Left ventricle myocardium superior (tissue), 1 donor: Measurements from ENCODE around the gene EVC. TPM values are rescaled to one million over a fixed set of nuclear protein-coding genes. Genes with fewer than 3 reads are reported as not detected.

Experiments
- ATAC-seq: fragments of 200-7000 bp; cut with Tn5 transposase; one replicate; pipeline ENCODE4 v1.9.1; 2020; ENCODE audit warnings: mild to moderate bottlenecking, moderate library complexity
- DNase-seq: peaks from one replicate; pipeline ENCODE4 v3.0.0-alpha.2; 2020
- intact Hi-C: fragments of 100-400 bp; cut with micrococcal nuclease; formaldehyde crosslinking; loops from one replicate; pipeline ENCODE4 v1.11.0; 2022
- total RNA-seq: library from RNA; stranded (reverse); fragmentation: NEBNext Ultra II Directional; extraction: Animal tissue kit (Norgen Biotek cat#: 25700); gene quantifications from one replicate; pipeline ENCODE4 v1.2.1, GENCODE V29; 2021
- donor health status: DM: no; HTN: yes; CAD: no; lungs with severe emphysema.

EVC gene
- total RNA-seq, 1 donor from 2014 or later: 6.3 TPM

GRCh38 chr4:5857199-5857598 is 146.2 kb downstream of the EVC start:
- intact Hi-C loops: no loop called here
- ATAC-seq: no peak

GRCh38 chr4:5858020-5858769 is 147.2 kb downstream of the EVC start:
- ATAC-seq: no peak
- intact Hi-C loops: no loop called here
- no peak for DNase-seq

More at GRCh38 chr4:5857199-5857598, 146.2 kb downstream of the EVC start:
- no peak for DNase-seq

- ATAC-seq: no peak
- intact Hi-C loops: no loop called here
- DNase-seq: no peak
Observed at GRCh38 chr4:5863461-5864113, 152.6 kb downstream of the EVC start.

Other genes with a start within 250 kb of the EVC start
- 1.5 TPM for gene EVC2, start 2.6 kb upstream of the EVC start, total RNA-seq
- 1.3 TPM for gene CRMP1, start 181.9 kb downstream of the EVC start, total RNA-seq